IMR-90 (cell line): ENCODE measurements around the gene FRMD3. TPM values are rescaled to one million over a fixed set of nuclear protein-coding genes. Genes with fewer than 3 reads are reported as not detected.

ENCODE experiments used
- ATAC-seq: fragments of 200-7000 bp; cut with Tn5 transposase; 2 replicates; pipeline ENCODE4 v1.9.1; 2020; ENCODE audit warnings: low read depth, mild to moderate bottlenecking, moderate library complexity
- BruUV-seq: library from RNA; stranded (reverse); fragments of 400-500 nt; replicated peaks from 2 replicates; lab custom pipeline; 2021; lab: Mats Ljungman, UMichigan
- CTCF ChIA-PET: fragments of 300-600 bp; formaldehyde crosslinking; extraction: SDS; loops from one replicate; lab custom pipeline; 2021; ENCODE audit warnings: antibody characterized with exemption; lab: Yijun Ruan, JAX
- POLR2A ChIA-PET: fragments of 300-600 bp; sonication (Branson Sonifier 250); formaldehyde crosslinking; loops from one replicate; lab custom pipeline; 2022; ENCODE audit warnings: antibody characterized with exemption; ENCODE audit not compliant: unreplicated experiment; lab: Charles Lee
- DNase-seq: peaks from one replicate; pipeline ENCODE4 v3.0.0; 2013
- H2AFZ ChIP-seq: replicated peaks from 2 replicates; pipeline ENCODE3; 2013; ENCODE audit warnings: low read length, mild to moderate bottlenecking; ENCODE audit not compliant: poor library complexity
- H2AK5ac ChIP-seq: 2 replicates; pipeline ENCODE4 v1.6.1; 2013; ENCODE audit warnings: low read depth, low read length, inconsistent platforms
- H2AK9ac ChIP-seq: replicated peaks from 2 replicates; pipeline ENCODE3; 2013; ENCODE audit warnings: mild to moderate bottlenecking, low read depth, low read length, moderate library complexity; ENCODE audit not compliant: poor library complexity
- H2BK120ac ChIP-seq: 2 replicates; pipeline ENCODE4 v1.6.1; 2013; ENCODE audit warnings: low read depth, low read length, inconsistent platforms
- H2BK15ac ChIP-seq: 3 replicates; pipeline ENCODE4 v1.6.1; 2013; ENCODE audit warnings: low read depth, low read length, inconsistent platforms
- H2BK20ac ChIP-seq: 2 replicates; pipeline ENCODE4 v1.6.1; 2013; ENCODE audit warnings: low read depth, mild to moderate bottlenecking, inconsistent platforms, low read length, moderate library complexity
- H2BK5ac ChIP-seq: 2 replicates; pipeline ENCODE4 v1.6.1; 2013; ENCODE audit warnings: mild to moderate bottlenecking, low read depth, low read length, inconsistent platforms; ENCODE audit not compliant: poor library complexity, severe bottlenecking
- H3K14ac ChIP-seq: replicated peaks from 2 replicates; pipeline ENCODE4 v1.6.1; 2013; ENCODE audit warnings: low read depth, low read length, inconsistent platforms
- H3K18ac ChIP-seq: 2 replicates; pipeline ENCODE4 v1.6.1; 2013; ENCODE audit warnings: low read depth, low read length, control low read depth
- H3K23ac ChIP-seq: 2 replicates; pipeline ENCODE4 v1.6.1; 2013; ENCODE audit warnings: low read depth, low read length, inconsistent platforms
- H3K27ac ChIP-seq: 2 replicates; pipeline ENCODE4 v1.5.1; 2013; ENCODE audit warnings: mild to moderate bottlenecking, control low read depth, low read length; ENCODE audit not compliant: insufficient read depth
- H3K27me3 ChIP-seq: 2 replicates; pipeline ENCODE4 v1.6.1; 2013; ENCODE audit warnings: low read length; ENCODE audit not compliant: control insufficient read depth, insufficient read depth
- H3K36me3 ChIP-seq: 2 replicates; pipeline ENCODE4 v1.6.1; 2013; ENCODE audit warnings: low read length, mixed read lengths; ENCODE audit not compliant: control insufficient read depth, insufficient read depth
- H3K4ac ChIP-seq: 2 replicates; pipeline ENCODE4 v1.6.1; 2013; ENCODE audit warnings: low read depth, low read length, inconsistent platforms
- H3K4me1 ChIP-seq: 2 replicates; pipeline ENCODE4 v1.6.1; 2013; ENCODE audit warnings: low read length, mixed read lengths; ENCODE audit not compliant: control insufficient read depth, insufficient read depth
- H3K4me2 ChIP-seq: 2 replicates; pipeline ENCODE4 v1.6.1; 2013; ENCODE audit warnings: low read depth, mild to moderate bottlenecking, control low read depth, low read length, moderate library complexity
- H3K4me3 ChIP-seq: 2 replicates; pipeline ENCODE4 v1.5.1; 2013; ENCODE audit warnings: low read depth, mild to moderate bottlenecking, control low read depth, low read length, moderate library complexity; ENCODE audit not compliant: insufficient read depth
- H3K56ac ChIP-seq: 2 replicates; pipeline ENCODE4 v1.6.1; 2013; ENCODE audit warnings: low read length, inconsistent platforms; ENCODE audit not compliant: insufficient read depth; ENCODE audit errors: extremely low read depth
- H3K79me1 ChIP-seq, 2 experiments: 2 replicates each; pipeline ENCODE4 v1.6.1; 2013; ENCODE audit warnings: low read length in 2 of 2, inconsistent platforms in 1 of 2, low read depth in 1 of 2
- H3K9ac ChIP-seq: 2 replicates; pipeline ENCODE4 v1.6.1; 2013; ENCODE audit warnings: low read depth, low read length, control low read depth
- H3K9me1 ChIP-seq: 2 replicates; pipeline ENCODE4 v1.6.1; 2013; ENCODE audit warnings: low read length, inconsistent platforms; ENCODE audit not compliant: insufficient read depth
- H3K9me3 ChIP-seq: 2 replicates; pipeline ENCODE4 v1.6.1; 2013; ENCODE audit warnings: low read length; ENCODE audit not compliant: control insufficient read depth, insufficient read depth
- H4K20me1 ChIP-seq: 2 replicates; pipeline ENCODE4 v1.6.1; 2013; ENCODE audit warnings: low read length, inconsistent platforms; ENCODE audit not compliant: insufficient read depth
- H4K5ac ChIP-seq: 2 replicates; pipeline ENCODE4 v1.6.1; 2013; ENCODE audit warnings: mild to moderate bottlenecking, low read depth, low read length, control low read depth
- H4K8ac ChIP-seq, 2 experiments: 2 replicates each; pipeline ENCODE4 v1.6.1; 2013; ENCODE audit warnings: low read depth in 2 of 2, low read length in 2 of 2, control low read depth in 1 of 2, inconsistent platforms in 1 of 2
- H4K91ac ChIP-seq: 2 replicates; pipeline ENCODE4 v1.6.1; 2013; ENCODE audit warnings: low read depth, low read length, inconsistent platforms; ENCODE audit not compliant: insufficient read depth
- CEBPB ChIP-seq: IDR thresholded peaks from 2 replicates; pipeline ENCODE4 v1.6.1; 2012; ENCODE audit warnings: low read depth, low read length, improper control_type of control experiment
- CTCF ChIP-seq: conservative IDR thresholded peaks from 2 replicates; pipeline ENCODE4 v1.5.1; 2012; ENCODE audit warnings: mild to moderate bottlenecking, low read depth, low read length, improper control_type of control experiment
- MXI1 ChIP-seq: IDR thresholded peaks from 2 replicates; pipeline ENCODE4 v1.6.1; 2012; ENCODE audit warnings: low read depth, mild to moderate bottlenecking, low read length, moderate library complexity, borderline replicate concordance
- NFE2L2 ChIP-seq: fragments of 150-350 bp; IDR thresholded peaks from 2 replicates; pipeline ENCODE4 v1.6.1; 2016; ENCODE audit warnings: low read depth, mild to moderate bottlenecking, low read length
- POLR2A ChIP-seq: IDR thresholded peaks from 2 replicates; pipeline ENCODE4 v1.6.1; 2012; ENCODE audit warnings: mild to moderate bottlenecking, low read depth, low read length
- RAD21 ChIP-seq: IDR thresholded peaks from 2 replicates; pipeline ENCODE4 v1.6.1; 2012; ENCODE audit warnings: low read length, improper control_type of control experiment
- RFX5 ChIP-seq: IDR thresholded peaks from 2 replicates; pipeline ENCODE4 v1.8.0; 2012; ENCODE audit warnings: low read depth, mild to moderate bottlenecking, low read length, moderate library complexity
- SMC3 ChIP-seq: fragments of 150-350 bp; IDR thresholded peaks from 2 replicates; pipeline ENCODE4 v1.6.1; 2016; ENCODE audit warnings: low read depth, mild to moderate bottlenecking, antibody characterized with exemption, low read length, moderate library complexity
- WGBS, 2 experiments: methylation state at CpG; one replicate each; pipeline versions ENCODE4 v1.1.5 to v1.1.7; 2013; ENCODE audit warnings: missing lambda C conversion rate in 2 of 2; ENCODE audit not compliant: insufficient read length in 1 of 2; ENCODE audit errors: extremely low coverage in 2 of 2; 5-methylcytosine and 5-hydroxymethylcytosine counted together
- dilution Hi-C: fragments of 300-500 bp; cut with HindIII; formaldehyde crosslinking; loops from one replicate; pipeline ENCODE4 v1.14.3; 2018; ENCODE audit warnings: low sequenced_read_pairs; ENCODE audit not compliant: unreplicated experiment
- in situ Hi-C: fragments of 300-500 bp; cut with MboI; formaldehyde crosslinking; loops from 3 replicates; pipeline ENCODE4 v1.14.3; 2019; ENCODE audit warnings: low sequenced_read_pairs, inconsistent platforms, mixed read lengths
- intact Hi-C: fragments of 100-400 bp; cut with micrococcal nuclease; formaldehyde crosslinking; loops from 2 replicates; pipeline ENCODE4 v1.10.0; 2022
- polyA plus RNA-seq, 3 experiments: library from polyadenylated mRNA; depleted of rRNA; stranded (reverse); fragments of >200 nt; gene quantifications; 2 replicates each; pipeline ENCODE4 v1.2.3, GENCODE V29; 2012; ENCODE audit warnings: low replicate concordance in 1 of 3
- total RNA-seq: library from RNA; depleted of rRNA; stranded (reverse); fragments of >200 nt; gene quantifications from 2 replicates; pipeline ENCODE4 v1.2.3, GENCODE V29; 2012

Gene FRMD3
- total and polyA plus RNA-seq, 2 of the 4 experiments (the other 2 are of a cell fraction), result 0.02 to 0.18 TPM

GRCh38 chr9:83514767-83515166, 23.4 kb downstream of the FRMD3 start:
- Histone ChIP-seq H4K20me1 (no peaks in the 10 kb centered on the region), H2AK5ac (no peak overlapping the region), H2BK20ac (no peak overlapping the region), H3K4me1 (no peaks in the 10 kb centered on the region), H3K4ac (no peak overlapping the region), H3K9ac (no peak overlapping the region), H3K18ac (no peak overlapping the region), H4K8ac (no peak overlapping the region), H3K27ac (no peak overlapping the region), H2AFZ (no peak overlapping the region), H3K79me1 (no peaks in the 10 kb centered on the region), H2BK5ac (no peak overlapping the region), H3K56ac (no peak overlapping the region), H2BK120ac (no peak overlapping the region), H4K91ac (no peak overlapping the region), H2BK15ac (no peak overlapping the region), H3K14ac (no peak overlapping the region), H3K4me3 (no peak overlapping the region), H3K23ac (no peak overlapping the region), H3K9me3 (no peaks in the 10 kb centered on the region), H3K36me3 (no peaks in the 10 kb centered on the region), H2AK9ac (no peak overlapping the region), H3K9me1 (no peaks in the 10 kb centered on the region), H3K4me2 (no peak overlapping the region), H4K5ac (no peak overlapping the region), H3K27me3 (no peaks in the 10 kb centered on the region)
- BruUV-seq, result no TSS peak
- dilution Hi-C loops, result no loop called here
- in situ Hi-C loops, result no loop called here
- WGBS, 2 experiments, result no CpG with 5 or more reads among the region's 2 CpGs
- intact Hi-C loops, result no loop called here
- TF ChIP-seq CEBPB, result no peak
- no peak for TF ChIP-seq SMC3
- no peak for TF ChIP-seq RFX5
- TF ChIP-seq POLR2A, result no peak
- TF ChIP-seq CTCF, result no peak
- TF ChIP-seq MXI1, result no peak
- no peak for TF ChIP-seq RAD21
- TF ChIP-seq NFE2L2, result no peak
- POLR2A ChIA-PET, result no interaction called here
- no peak for DNase-seq
- ATAC-seq, result no peak
- CTCF ChIA-PET, result interaction anchor here (1.1 kb wide), 1 partner anchor 24 kb away, joined by 3 read pairs; no protein-coding TSS in a partner anchor
